ENCODE measurements around the gene PHETA2.
A peak's percentile ranks its signal among the peaks of the same experiment; 100 is the strongest.
"Not testable (repeated sequence)": the region's sequence is repeated elsewhere in the genome, so short reads cannot be mapped to it uniquely, and the experiment has no call there.

Gene PHETA2

GRCh38 chr22:42065438-42066125 lies 8.5 kb upstream of the PHETA2 start:
- Mint-ChIP-seq H3K36me3 (peaks cover 3% of the 10 kb centered on the region), H3K9me3 (no peaks in the 10 kb centered on the region), H3K4me1 (peaks cover 12% of the 10 kb centered on the region)

GRCh38 chr22:42066126-42066761 lies 7.8 kb upstream of the PHETA2 start:
- no peak overlapping the region for H3K27ac Mint-ChIP-seq
- H3K36me3 Mint-ChIP-seq = peaks cover 2% of the 10 kb centered on the region
- H3K9me3 Mint-ChIP-seq = no peaks in the 10 kb centered on the region
- no peaks in the 10 kb centered on the region for H3K27me3 Mint-ChIP-seq
- H3K4me1 Mint-ChIP-seq = peaks cover 18% of the 10 kb centered on the region
- no peak overlapping the region for H3K4me3 Mint-ChIP-seq

More at GRCh38 chr22:42065438-42066125, 8.5 kb upstream of the PHETA2 start:
- Mint-ChIP-seq H3K27me3 (no peaks in the 10 kb centered on the region), H3K27ac (no peak overlapping the region), H3K4me3 (no peak overlapping the region)

- H3K27me3 Mint-ChIP-seq = no peaks in the 10 kb centered on the region
- H3K36me3 Mint-ChIP-seq = peaks cover 2% of the 10 kb centered on the region
- H3K9me3 Mint-ChIP-seq = no peaks in the 10 kb centered on the region
- no peak overlapping the region for H3K27ac Mint-ChIP-seq
- H3K4me3 Mint-ChIP-seq = no peak overlapping the region
- H3K4me1 Mint-ChIP-seq = peaks cover 24% of the 10 kb centered on the region
Measured at GRCh38 chr22:42066937-42067336, 7.1 kb upstream of the PHETA2 start.

- Mint-ChIP-seq H3K36me3 (peaks cover 2% of the 10 kb centered on the region), H3K27ac (no peak overlapping the region), H3K9me3 (no peaks in the 10 kb centered on the region), H3K4me1 (peaks cover 28% of the 10 kb centered on the region), H3K4me3 (no peak overlapping the region), H3K27me3 (no peaks in the 10 kb centered on the region)
Measured at GRCh38 chr22:42067671-42068251, 6.3 kb upstream of the PHETA2 start.

GRCh38 chr22:42068291-42068690 lies 5.8 kb upstream of the PHETA2 start:
- Mint-ChIP-seq H3K36me3 (peaks cover 2% of the 10 kb centered on the region), H3K4me1 (peaks cover 34% of the 10 kb centered on the region), H3K4me3 (no peak overlapping the region), H3K27me3 (no peaks in the 10 kb centered on the region), H3K27ac (no peak overlapping the region), H3K9me3 (no peaks in the 10 kb centered on the region)

GRCh38 chr22:42069801-42070516 lies 4.1 kb upstream of the PHETA2 start:
- Mint-ChIP-seq H3K27me3 (no peaks in the 10 kb centered on the region), H3K4me3 (peak overlapping the region; percentile 90), H3K27ac (peak overlapping the region; percentile 65), H3K4me1 (peaks cover 42% of the 10 kb centered on the region), H3K9me3 (no peaks in the 10 kb centered on the region), H3K36me3 (peaks cover 2% of the 10 kb centered on the region)

- peaks cover 44% of the 10 kb centered on the region for H3K4me1 Mint-ChIP-seq
- no peaks in the 10 kb centered on the region for H3K9me3 Mint-ChIP-seq
- H3K27ac Mint-ChIP-seq = peak within 1 kb of the TSS; percentile 81
- H3K4me3 Mint-ChIP-seq = peak within 1 kb of the TSS; percentile 90
- H3K27me3 Mint-ChIP-seq = no peaks in the 10 kb centered on the region
- peaks cover 2% of the 10 kb centered on the region for H3K36me3 Mint-ChIP-seq
Measured at GRCh38 chr22:42070517-42071422, 3.3 kb upstream of the PHETA2 start, which contains the start of gene NAGA. Gene NAGA, minus strand, starts transcription at chr22:42070812. Its CDS starts 515 bp downstream, at chr22:42070297.

GRCh38 chr22:42071508-42071907 lies 2.5 kb upstream of the PHETA2 start:
- H3K27me3 Mint-ChIP-seq, H3K36me3 Mint-ChIP-seq, H3K9me3 Mint-ChIP-seq: not testable (repeated sequence)
- peak overlapping the region; percentile 81 for H3K27ac Mint-ChIP-seq
- H3K4me3 Mint-ChIP-seq = peak overlapping the region; percentile 90
- H3K4me1 Mint-ChIP-seq = peaks cover 44% of the 10 kb centered on the region

GRCh38 chr22:42072606-42073330 lies 1.3 kb upstream of the PHETA2 start:
- no peaks in the 10 kb centered on the region for H3K36me3 Mint-ChIP-seq
- peaks cover 44% of the 10 kb centered on the region for H3K4me1 Mint-ChIP-seq
- no peaks in the 10 kb centered on the region for H3K27me3 Mint-ChIP-seq
- H3K4me3 Mint-ChIP-seq = peak overlapping the region; percentile 73
- H3K9me3 Mint-ChIP-seq = no peaks in the 10 kb centered on the region
- H3K27ac Mint-ChIP-seq = peak overlapping the region; percentile 15

- Mint-ChIP-seq H3K27me3 (no peaks in the 10 kb centered on the region), H3K27ac (peak overlapping the region; percentile 51), H3K4me1 (peaks cover 44% of the 10 kb centered on the region), H3K4me3 (peak overlapping the region; percentile 80), H3K9me3 (no peaks in the 10 kb centered on the region), H3K36me3 (no peaks in the 10 kb centered on the region)
Measured at GRCh38 chr22:42073621-42074041, 417 bp upstream of the PHETA2 start.

GRCh38 chr22:42074846-42075676 lies 1.0 kb downstream of the PHETA2 start:
- H3K4me3 Mint-ChIP-seq = peak overlapping the region; percentile 63
- H3K27ac Mint-ChIP-seq = peak overlapping the region; percentile 6
- no peaks in the 10 kb centered on the region for H3K27me3 Mint-ChIP-seq
- H3K36me3 Mint-ChIP-seq = no peaks in the 10 kb centered on the region
- peaks cover 45% of the 10 kb centered on the region for H3K4me1 Mint-ChIP-seq
- no peaks in the 10 kb centered on the region for H3K9me3 Mint-ChIP-seq

- Mint-ChIP-seq H3K27me3 (no peaks in the 10 kb centered on the region), H3K36me3 (peaks cover 3% of the 10 kb centered on the region), H3K4me3 (no peak overlapping the region), H3K9me3 (no peaks in the 10 kb centered on the region), H3K4me1 (peaks cover 40% of the 10 kb centered on the region), H3K27ac (no peak overlapping the region)
Measured at GRCh38 chr22:42076764-42077485, 2.9 kb downstream of the PHETA2 start.

- Mint-ChIP-seq H3K27ac (no peak overlapping the region), H3K4me1 (peaks cover 42% of the 10 kb centered on the region), H3K4me3 (no peak overlapping the region), H3K9me3 (no peaks in the 10 kb centered on the region), H3K36me3 (peaks cover 6% of the 10 kb centered on the region), H3K27me3 (no peaks in the 10 kb centered on the region)
Measured at GRCh38 chr22:42077486-42078125, 3.6 kb downstream of the PHETA2 start.

Measured in activated naive CD4-positive, alpha-beta T cell treated with anti-CD3 and anti-CD28 coated beads, Interleukin-2, amount 50 U/mL, for 24 hours (primary cell).